ENCODE data around the gene CBLN1.
A peak's percentile ranks its signal among the peaks of the same experiment; 100 is the strongest.

CBLN1 gene

DNA sequence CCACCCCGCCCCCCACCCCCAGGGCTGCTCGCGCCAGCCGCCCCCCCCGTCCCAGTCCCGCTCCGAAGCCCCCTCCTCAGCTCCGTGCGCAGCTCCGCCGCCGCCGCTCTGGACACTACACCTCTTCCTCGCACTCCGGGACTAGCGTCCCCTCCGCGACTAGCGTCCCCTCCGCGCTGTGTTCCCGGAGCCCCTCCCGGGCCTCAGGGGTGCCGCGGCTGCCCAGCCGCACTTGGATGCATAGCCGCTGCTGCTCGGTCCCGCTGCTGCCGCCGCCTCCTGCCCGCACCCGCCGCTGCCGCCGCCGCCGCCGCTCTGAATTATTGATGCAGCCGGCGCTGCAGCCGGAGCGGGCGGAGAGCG lies at the start of gene CBLN1:
TSS of gene CBLN1 (minus strand) at position 359 of the 363 bp plus-strand sequence. CDS start 373 bp downstream, outside the sequence.
- Histone ChIP-seq H3K9ac (ENCODE audit: low read depth, low read length, poor library complexity, severe bottlenecking) (no peak within 1 kb of the TSS), H3K9me3 (ENCODE audit: insufficient read depth, low read depth, low read length) (no peaks in the 10 kb centered on the region; the same call in 1 of the 2 replicates), H3K4me2 (ENCODE audit: low read depth, low read length, poor library complexity, severe bottlenecking) (no peak within 1 kb of the TSS), H2AFZ (ENCODE audit: low read length) (no peak within 1 kb of the TSS), H3K27me3 (ENCODE audit: insufficient read depth, low read length, poor library complexity, severe bottlenecking) (no peaks in the 10 kb centered on the region), H3K9me2 (replicated peaks; ENCODE audit: low read depth, low read length) (no peaks in the 10 kb centered on the region), H3F3A (ENCODE audit: low read depth) (no peaks in the 10 kb centered on the region), H4K20me1 (ENCODE audit: insufficient read depth, low read length, poor library complexity, severe bottlenecking) (no peaks in the 10 kb centered on the region), H3K79me2 (ENCODE audit: insufficient read depth, low read length) (no peaks in the 10 kb centered on the region), H3K4me3 (ENCODE audit: low read length, poor library complexity, severe bottlenecking) (no peak within 1 kb of the TSS), H3K4me1 (ENCODE audit: insufficient read depth, low read length, poor library complexity, severe bottlenecking) (no peaks in the 10 kb centered on the region), H3K36me3 (ENCODE audit: insufficient read depth, low read length) (no peaks in the 10 kb centered on the region)
- TF ChIP-seq, protein P1, sequence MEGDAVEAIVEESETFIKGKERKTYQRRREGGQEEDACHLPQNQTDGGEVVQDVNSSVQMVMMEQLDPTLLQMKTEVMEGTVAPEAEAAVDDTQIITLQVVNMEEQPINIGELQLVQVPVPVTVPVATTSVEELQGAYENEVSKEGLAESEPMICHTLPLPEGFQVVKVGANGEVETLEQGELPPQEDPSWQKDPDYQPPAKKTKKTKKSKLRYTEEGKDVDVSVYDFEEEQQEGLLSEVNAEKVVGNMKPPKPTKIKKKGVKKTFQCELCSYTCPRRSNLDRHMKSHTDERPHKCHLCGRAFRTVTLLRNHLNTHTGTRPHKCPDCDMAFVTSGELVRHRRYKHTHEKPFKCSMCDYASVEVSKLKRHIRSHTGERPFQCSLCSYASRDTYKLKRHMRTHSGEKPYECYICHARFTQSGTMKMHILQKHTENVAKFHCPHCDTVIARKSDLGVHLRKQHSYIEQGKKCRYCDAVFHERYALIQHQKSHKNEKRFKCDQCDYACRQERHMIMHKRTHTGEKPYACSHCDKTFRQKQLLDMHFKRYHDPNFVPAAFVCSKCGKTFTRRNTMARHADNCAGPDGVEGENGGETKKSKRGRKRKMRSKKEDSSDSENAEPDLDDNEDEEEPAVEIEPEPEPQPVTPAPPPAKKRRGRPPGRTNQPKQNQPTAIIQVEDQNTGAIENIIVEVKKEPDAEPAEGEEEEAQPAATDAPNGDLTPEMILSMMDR (conservative IDR thresholded peaks at IDR 0.05; ENCODE audit: low read length) = no peak
- TF ChIP-seq EZH2phosphoT487 (IDR thresholded peaks at IDR 0.05; ENCODE audit: borderline replicate concordance) = no peak

DNA sequence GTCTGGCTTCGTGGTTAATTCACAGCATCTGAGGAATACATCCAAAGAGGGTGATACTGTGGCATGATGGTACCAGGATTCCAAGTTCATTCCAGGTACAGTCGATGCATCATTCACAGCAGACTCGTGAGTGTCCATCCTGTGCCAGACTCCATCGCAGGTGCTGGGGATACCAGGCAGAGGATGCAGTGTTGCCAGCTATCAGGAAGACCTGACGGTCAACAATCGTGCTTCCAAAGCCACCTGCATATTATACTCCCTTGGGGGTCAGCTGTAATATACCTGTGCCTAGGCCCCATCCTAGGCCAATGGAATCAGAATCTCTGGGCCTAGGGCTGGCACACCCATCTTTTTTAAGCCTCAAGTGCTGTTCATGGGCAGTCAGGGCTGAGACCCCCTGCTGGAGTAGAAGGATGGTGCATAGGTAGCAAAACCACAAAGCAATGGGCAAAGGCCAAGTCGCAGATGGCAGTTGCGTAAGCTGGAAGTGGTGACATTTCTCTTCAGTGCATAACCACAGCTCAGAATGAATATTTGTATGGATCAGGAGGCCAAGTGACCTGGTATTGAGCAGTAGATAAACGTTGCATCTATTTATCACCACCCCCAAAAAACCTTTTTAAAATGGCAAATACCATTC lies 49.0 kb upstream of the CBLN1 start:
- H3K9ac ChIP-seq (ENCODE audit: low read depth, low read length, poor library complexity, severe bottlenecking) = no peak overlapping the region
- H3K9me2 ChIP-seq (replicated peaks; ENCODE audit: low read depth, low read length) = no peaks in the 10 kb centered on the region
- no peak overlapping the region for H3K4me2 ChIP-seq (ENCODE audit: low read depth, low read length, poor library complexity, severe bottlenecking)
- peaks cover 4% of the 10 kb centered on the region for H3K4me1 ChIP-seq (ENCODE audit: insufficient read depth, low read length, poor library complexity, severe bottlenecking)
- H4K20me1 ChIP-seq (ENCODE audit: insufficient read depth, low read length, poor library complexity, severe bottlenecking) = no peaks in the 10 kb centered on the region
- H3F3A ChIP-seq (ENCODE audit: low read depth) = no peaks in the 10 kb centered on the region
- no peak overlapping the region for H2AFZ ChIP-seq (ENCODE audit: low read length)
- TF ChIP-seq, protein P1 (conservative IDR thresholded peaks at IDR 0.05; ENCODE audit: low read length) = peak; percentile 38; the same call in 1 of the 2 replicates
- no peak for TF ChIP-seq EZH2phosphoT487 (IDR thresholded peaks at IDR 0.05; ENCODE audit: borderline replicate concordance)
- no peaks in the 10 kb centered on the region for H3K9me3 ChIP-seq (ENCODE audit: insufficient read depth, low read depth, low read length)
- H3K27me3 ChIP-seq (ENCODE audit: insufficient read depth, low read length, poor library complexity, severe bottlenecking) = no peaks in the 10 kb centered on the region
- no peaks in the 10 kb centered on the region for H3K79me2 ChIP-seq (ENCODE audit: insufficient read depth, low read length)
- no peaks in the 10 kb centered on the region for H3K36me3 ChIP-seq (ENCODE audit: insufficient read depth, low read length)
- H3K4me3 ChIP-seq (ENCODE audit: low read length, poor library complexity, severe bottlenecking) = no peak overlapping the region

DNA sequence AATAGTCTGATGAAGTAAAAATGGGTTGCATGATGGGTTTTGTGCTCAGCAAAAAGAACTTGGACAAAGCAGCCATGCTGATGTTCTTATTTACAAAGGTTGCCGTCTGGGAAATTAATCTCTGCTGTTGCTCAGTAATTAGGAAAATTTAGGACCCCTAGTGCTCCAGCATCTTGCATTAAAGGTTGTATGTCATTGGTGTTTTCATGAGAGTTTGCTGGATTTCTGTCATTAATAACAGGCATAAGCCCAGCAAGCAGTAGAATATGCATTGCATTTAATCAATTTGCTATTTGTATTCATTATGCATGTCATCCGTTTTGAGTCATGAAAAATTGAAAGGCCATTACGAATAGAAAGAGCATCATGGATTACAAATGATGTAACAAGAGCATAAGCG lies 46.7 kb upstream of the CBLN1 start:
- no peak overlapping the region for H3K4me3 ChIP-seq (ENCODE audit: low read length, poor library complexity, severe bottlenecking)
- no peaks in the 10 kb centered on the region for H3K9me2 ChIP-seq (replicated peaks; ENCODE audit: low read depth, low read length)
- H3K27me3 ChIP-seq (ENCODE audit: insufficient read depth, low read length, poor library complexity, severe bottlenecking) = no peaks in the 10 kb centered on the region
- H3K9me3 ChIP-seq (ENCODE audit: insufficient read depth, low read depth, low read length) = no peaks in the 10 kb centered on the region
- H3K36me3 ChIP-seq (ENCODE audit: insufficient read depth, low read length) = no peaks in the 10 kb centered on the region
- H3K4me1 ChIP-seq (ENCODE audit: insufficient read depth, low read length, poor library complexity, severe bottlenecking) = peaks cover 4% of the 10 kb centered on the region
- H2AFZ ChIP-seq (ENCODE audit: low read length) = no peak overlapping the region
- H3K4me2 ChIP-seq (ENCODE audit: low read depth, low read length, poor library complexity, severe bottlenecking) = no peak overlapping the region
- TF ChIP-seq EZH2phosphoT487 (IDR thresholded peaks at IDR 0.05; ENCODE audit: borderline replicate concordance) = no peak
- H3K79me2 ChIP-seq (ENCODE audit: insufficient read depth, low read length) = no peaks in the 10 kb centered on the region
- no peak overlapping the region for H3K9ac ChIP-seq (ENCODE audit: low read depth, low read length, poor library complexity, severe bottlenecking)
- H4K20me1 ChIP-seq (ENCODE audit: insufficient read depth, low read length, poor library complexity, severe bottlenecking) = no peaks in the 10 kb centered on the region
- H3F3A ChIP-seq (ENCODE audit: low read depth) = no peaks in the 10 kb centered on the region

DNA sequence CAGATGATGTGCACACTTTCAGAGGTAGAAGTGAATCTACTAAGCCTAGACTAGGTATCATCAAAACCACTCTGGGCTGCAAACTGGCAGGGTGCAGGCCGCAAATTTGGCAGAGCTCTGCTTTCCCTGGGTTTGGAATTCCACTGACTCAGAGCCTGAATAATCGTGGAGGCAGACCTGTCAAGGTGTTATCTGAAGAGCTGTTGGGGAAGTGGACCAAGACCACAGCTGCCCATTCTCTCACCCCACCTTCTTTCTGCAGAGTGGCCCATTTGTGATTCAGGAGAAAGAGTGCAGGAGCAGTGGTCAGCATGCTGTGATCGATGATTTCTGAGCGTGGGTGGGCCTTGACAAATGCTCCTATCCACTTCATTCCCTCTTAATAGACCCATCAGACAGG lies 45.8 kb upstream of the CBLN1 start:
- Histone ChIP-seq H3K4me2 (ENCODE audit: low read depth, low read length, poor library complexity, severe bottlenecking) (no peak overlapping the region), H3K9me2 (replicated peaks; ENCODE audit: low read depth, low read length) (no peaks in the 10 kb centered on the region), H3F3A (ENCODE audit: low read depth) (no peaks in the 10 kb centered on the region), H3K36me3 (ENCODE audit: insufficient read depth, low read length) (no peaks in the 10 kb centered on the region), H3K9ac (ENCODE audit: low read depth, low read length, poor library complexity, severe bottlenecking) (no peak overlapping the region), H3K4me3 (ENCODE audit: low read length, poor library complexity, severe bottlenecking) (no peak overlapping the region), H3K4me1 (ENCODE audit: insufficient read depth, low read length, poor library complexity, severe bottlenecking) (peaks cover 4% of the 10 kb centered on the region), H3K9me3 (ENCODE audit: insufficient read depth, low read depth, low read length) (no peaks in the 10 kb centered on the region), H2AFZ (ENCODE audit: low read length) (no peak overlapping the region), H3K27me3 (ENCODE audit: insufficient read depth, low read length, poor library complexity, severe bottlenecking) (no peaks in the 10 kb centered on the region), H3K79me2 (ENCODE audit: insufficient read depth, low read length) (no peaks in the 10 kb centered on the region), H4K20me1 (ENCODE audit: insufficient read depth, low read length, poor library complexity, severe bottlenecking) (no peaks in the 10 kb centered on the region)
- TF ChIP-seq, protein P1 (conservative IDR thresholded peaks at IDR 0.05; ENCODE audit: low read length) = no peak
- TF ChIP-seq EZH2phosphoT487 (IDR thresholded peaks at IDR 0.05; ENCODE audit: borderline replicate concordance) = no peak

Data from Loucy (cell line).